Stimulated activated CD8-positive, alpha-beta memory T cell treated with anti-CD3 and anti-CD28 coated beads, Interleukin-15, amount 100 ng/mL, for 1 hour (primary cell): ENCODE data around the gene MINK1.

Experiments used
- DNase-seq: peaks from one replicate; pipeline ENCODE4 v3.0.0-alpha.2; 2020; ENCODE audit warnings: low read depth

MINK1 gene

GRCh38 chr17:4872786-4873185 is 39.6 kb downstream of the MINK1 start:
- DNase-seq, result no peak

- DNase-seq, result no peak
Observed at GRCh38 chr17:4877089-4877488, 43.9 kb downstream of the MINK1 start.

- DNase-seq, result no peak
Observed at GRCh38 chr17:4879601-4880000, 46.5 kb downstream of the MINK1 start.

DNA sequence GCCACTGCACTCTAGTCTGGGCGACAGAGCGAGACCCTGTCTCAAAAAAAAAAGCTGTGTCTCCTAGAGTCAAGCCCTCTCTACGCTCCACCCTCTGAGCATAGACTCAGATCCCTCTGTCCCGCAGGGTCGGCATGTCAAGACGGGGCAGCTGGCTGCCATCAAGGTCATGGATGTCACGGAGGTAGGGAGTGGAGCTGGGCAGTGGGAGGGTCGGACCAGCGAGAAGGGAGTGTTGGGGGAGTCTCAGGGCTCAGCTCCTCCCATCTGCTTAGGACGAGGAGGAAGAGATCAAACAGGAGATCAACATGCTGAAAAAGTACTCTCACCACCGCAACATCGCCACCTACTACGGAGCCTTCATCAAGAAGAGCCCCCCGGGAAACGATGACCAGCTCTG is 47.7 kb downstream of the MINK1 start:
- DNase-seq, result no peak

- DNase-seq, result no peak
Observed at GRCh38 chr17:4881761-4882555, 48.8 kb downstream of the MINK1 start.

DNA sequence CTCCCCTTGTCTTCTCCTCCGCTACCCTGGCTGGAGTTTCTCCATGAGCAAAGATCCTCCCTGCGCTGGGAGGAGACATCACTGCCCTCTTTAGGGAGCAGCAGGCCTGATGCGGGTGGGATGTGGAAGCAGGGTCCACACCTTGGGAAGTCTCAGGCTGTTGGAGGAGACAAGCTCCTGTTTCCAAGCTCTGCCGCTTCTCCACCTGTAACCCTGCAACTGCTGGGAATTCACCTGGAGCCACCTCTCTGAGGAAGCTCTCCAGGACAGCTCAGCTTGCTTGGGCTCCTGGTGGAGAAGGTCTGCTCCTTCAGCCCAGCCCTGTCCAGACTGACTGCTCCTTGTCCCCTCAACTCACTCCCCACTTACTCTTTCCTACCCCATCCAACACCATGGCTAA is 51.3 kb downstream of the MINK1 start:
- no peak for DNase-seq

- DNase-seq, result no peak
Observed at GRCh38 chr17:4886830-4887229, 53.7 kb downstream of the MINK1 start.

- no peak for DNase-seq
Observed at GRCh38 chr17:4887581-4887980, 54.4 kb downstream of the MINK1 start.

DNA sequence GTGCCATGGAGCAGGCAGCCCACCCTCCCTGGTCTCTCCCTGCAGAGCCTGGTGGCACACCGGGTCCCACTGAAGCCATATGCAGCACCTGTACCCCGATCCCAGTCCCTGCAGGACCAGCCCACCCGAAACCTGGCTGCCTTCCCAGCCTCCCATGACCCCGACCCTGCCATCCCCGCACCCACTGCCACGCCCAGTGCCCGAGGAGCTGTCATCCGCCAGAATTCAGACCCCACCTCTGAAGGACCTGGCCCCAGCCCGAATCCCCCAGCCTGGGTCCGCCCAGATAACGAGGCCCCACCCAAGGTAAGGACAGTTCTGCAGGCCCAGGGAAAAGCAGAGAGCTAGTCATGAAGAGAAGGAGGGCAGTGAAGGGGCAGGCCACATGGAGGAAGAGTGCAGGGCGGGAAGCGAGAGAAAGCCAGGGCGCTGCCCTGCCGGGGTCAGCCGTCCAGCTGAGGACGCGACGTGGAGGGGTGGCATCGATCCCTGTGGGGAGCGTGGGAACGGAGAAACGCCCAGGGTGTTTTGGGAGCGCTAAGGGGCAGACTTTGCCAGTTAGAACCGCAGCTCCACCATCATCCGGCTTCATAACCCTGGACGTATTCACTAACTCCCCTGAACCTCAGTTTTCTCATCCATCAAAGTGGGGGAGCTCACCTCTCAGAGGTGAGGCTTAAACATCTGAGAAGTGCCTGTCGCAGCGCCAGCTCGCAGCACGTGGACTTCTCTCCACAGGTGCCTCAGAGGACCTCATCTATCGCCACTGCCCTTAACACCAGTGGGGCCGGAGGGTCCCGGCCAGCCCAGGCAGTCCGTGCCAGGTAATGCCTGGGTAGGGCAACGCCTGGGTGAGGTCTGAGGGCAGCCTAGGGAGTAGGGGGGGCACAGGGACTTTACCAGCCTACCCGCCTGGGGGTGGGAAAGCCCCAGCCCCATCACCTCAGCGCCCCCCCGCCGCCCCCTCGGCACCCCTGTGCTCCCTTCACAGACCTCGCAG is 58.6 kb downstream of the MINK1 start:
- no peak for DNase-seq

GRCh38 chr17:4892499-4893221 is 59.5 kb downstream of the MINK1 start:
- no peak for DNase-seq

DNA sequence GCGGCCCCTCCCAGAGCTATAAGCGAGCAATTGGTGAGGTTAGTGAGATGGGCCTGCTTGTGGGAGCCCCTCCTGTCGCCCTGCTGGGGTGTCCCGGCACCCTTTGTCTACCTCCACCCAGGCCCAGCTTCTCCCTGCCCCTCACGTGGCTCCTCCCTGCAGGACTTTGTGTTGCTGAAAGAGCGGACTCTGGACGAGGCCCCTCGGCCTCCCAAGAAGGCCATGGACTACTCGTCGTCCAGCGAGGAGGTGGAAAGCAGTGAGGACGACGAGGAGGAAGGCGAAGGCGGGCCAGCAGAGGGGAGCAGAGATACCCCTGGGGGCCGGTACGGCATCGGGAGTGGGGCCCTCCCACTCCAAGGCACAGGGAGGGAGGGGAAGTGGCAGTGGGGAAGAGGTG is 60.1 kb downstream of the MINK1 start:
- DNase-seq, result no peak

- DNase-seq, result no peak
Observed at GRCh38 chr17:4893721-4894560, 60.8 kb downstream of the MINK1 start.

DNA sequence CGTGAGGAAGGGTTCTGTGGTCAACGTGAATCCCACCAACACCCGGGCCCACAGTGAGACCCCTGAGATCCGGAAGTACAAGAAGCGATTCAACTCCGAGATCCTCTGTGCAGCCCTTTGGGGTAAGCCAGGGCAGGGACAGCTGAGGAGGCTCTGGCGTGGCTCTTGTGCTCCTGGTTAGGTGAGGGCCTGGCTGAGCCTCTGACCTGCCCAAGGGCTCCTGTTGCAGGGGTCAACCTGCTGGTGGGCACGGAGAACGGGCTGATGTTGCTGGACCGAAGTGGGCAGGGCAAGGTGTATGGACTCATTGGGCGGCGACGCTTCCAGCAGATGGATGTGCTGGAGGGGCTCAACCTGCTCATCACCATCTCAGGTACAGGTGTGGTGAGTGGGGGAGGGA is 62.0 kb downstream of the MINK1 start:
- no peak for DNase-seq

GRCh38 chr17:4895657-4896331 is 62.7 kb downstream of the MINK1 start:
- no peak for DNase-seq

DNA sequence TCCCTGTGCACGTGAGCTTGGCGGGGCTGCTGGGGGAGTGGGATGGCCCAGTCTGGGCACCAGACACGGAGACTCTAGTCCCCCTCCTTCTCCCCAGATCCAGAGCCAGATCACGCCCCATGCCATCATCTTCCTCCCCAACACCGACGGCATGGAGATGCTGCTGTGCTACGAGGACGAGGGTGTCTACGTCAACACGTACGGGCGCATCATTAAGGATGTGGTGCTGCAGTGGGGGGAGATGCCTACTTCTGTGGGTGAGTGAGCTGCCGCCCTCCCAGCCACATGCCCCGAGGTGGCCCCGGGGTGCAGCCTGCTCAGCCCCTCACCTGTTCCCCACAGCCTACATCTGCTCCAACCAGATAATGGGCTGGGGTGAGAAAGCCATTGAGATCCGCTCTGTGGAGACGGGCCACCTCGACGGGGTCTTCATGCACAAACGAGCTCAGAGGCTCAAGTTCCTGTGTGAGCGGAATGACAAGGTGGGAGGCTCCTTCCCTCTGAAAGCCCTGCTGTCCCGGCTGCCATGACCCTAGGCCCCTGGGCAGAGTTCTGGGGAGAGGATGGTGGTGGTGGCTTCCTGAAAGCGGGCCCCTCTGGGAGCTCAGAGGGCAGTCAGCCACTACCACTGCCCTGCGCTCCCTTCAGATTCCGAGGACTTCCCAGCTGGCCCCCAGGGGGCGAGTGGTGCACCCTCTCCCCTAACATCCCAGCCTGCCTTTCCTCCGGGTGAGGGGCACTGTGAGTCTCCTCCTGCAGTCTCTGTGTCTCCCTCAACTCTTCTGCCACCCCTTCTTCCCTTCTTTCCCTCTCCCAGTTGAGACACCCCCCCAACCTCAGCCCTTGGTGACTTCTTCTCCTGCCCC is 63.4 kb downstream of the MINK1 start:
- no peak for DNase-seq

DNA sequence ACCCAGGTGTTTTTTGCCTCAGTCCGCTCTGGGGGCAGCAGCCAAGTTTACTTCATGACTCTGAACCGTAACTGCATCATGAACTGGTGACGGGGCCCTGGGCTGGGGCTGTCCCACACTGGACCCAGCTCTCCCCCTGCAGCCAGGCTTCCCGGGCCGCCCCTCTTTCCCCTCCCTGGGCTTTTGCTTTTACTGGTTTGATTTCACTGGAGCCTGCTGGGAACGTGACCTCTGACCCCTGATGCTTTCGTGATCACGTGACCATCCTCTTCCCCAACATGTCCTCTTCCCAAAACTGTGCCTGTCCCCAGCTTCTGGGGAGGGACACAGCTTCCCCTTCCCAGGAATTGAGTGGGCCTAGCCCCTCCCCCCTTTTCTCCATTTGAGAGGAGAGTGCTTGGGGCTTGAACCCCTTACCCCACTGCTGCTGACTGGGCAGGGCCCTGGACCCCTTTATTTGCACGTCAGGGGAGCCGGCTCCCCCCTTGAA is 64.1 kb downstream of the MINK1 start:
- DNase-seq, result no peak

DNA sequence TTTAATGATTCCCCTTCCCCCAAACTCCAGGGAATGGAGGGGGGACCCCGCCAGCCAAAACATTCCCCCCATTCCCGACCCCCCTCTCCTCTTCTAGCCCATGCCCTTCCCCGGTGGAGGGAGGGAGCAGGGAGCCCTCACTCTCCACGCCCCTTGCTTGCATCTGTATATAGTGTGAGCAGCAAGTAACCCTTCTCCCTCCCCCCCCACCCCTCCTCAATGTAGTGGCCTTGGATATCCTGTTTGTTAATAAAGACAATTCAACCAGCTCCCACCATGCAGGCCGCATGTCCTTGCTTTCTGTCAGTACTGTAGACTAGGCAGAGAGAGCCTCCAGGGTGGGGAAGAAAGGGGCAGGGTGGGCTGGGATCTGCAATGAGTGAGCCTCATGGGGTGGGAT is 64.6 kb downstream of the MINK1 start:
- DNase-seq, result no peak

DNA sequence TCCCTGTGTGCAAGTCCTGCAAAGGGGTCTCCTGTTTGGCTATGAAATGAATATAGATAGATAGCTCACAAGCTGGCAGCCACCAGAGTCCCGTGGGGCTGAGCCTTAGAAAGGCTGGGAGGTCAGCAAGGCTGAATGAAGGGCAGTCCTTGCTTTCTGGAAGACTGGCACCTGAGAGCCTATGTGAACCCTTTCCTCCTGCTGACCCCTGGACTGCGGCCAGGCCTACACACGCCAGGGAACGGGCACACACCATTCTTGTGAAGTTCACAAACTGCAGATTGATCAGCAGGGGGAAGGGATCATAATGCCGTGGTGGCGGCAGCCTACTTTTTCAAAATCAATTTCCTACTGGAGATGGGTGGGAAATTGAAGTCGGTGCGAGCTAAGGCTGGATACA is 65.2 kb downstream of the MINK1 start:
- no peak for DNase-seq

GRCh38 chr17:4898927-4899326 is 65.8 kb downstream of the MINK1 start:
- DNase-seq, result no peak
